PFSK-1 (cell line): ENCODE results near the gene KRTAP19-2.

ENCODE experiments used
- FOXP2 ChIP-seq: optimal IDR thresholded peaks from 2 replicates; pipeline ENCODE3; 2011; ENCODE audit warnings: borderline replicate concordance, control low read depth, inconsistent platforms; ENCODE audit not compliant: insufficient read depth; ENCODE audit errors: extremely low read length, extremely low read depth
- POLR2AphosphoS5 ChIP-seq: IDR thresholded peaks from 2 replicates; pipeline ENCODE4 v1.6.1; 2012; ENCODE audit warnings: low read depth, mild to moderate bottlenecking, control low read depth, low read length, moderate library complexity
- REST ChIP-seq, 2 experiments: IDR thresholded peaks; 2 replicates each; pipeline versions ENCODE4 v1.6.1 to v1.8.0; 2011 to 2012; ENCODE audit warnings: low read depth in 2 of 2, low read length in 2 of 2, control low read depth in 1 of 2, inconsistent platforms in 1 of 2, mild to moderate bottlenecking in 1 of 2, moderate library complexity in 1 of 2; ENCODE audit not compliant: insufficient read depth in 1 of 2
- SIN3A ChIP-seq: IDR thresholded peaks from 2 replicates; pipeline ENCODE4 v1.6.1; 2012; ENCODE audit warnings: mild to moderate bottlenecking, low read length, moderate library complexity, borderline replicate concordance; ENCODE audit not compliant: insufficient read depth
- TAF1 ChIP-seq: IDR thresholded peaks from 2 replicates; pipeline ENCODE4 v1.6.1; 2012; ENCODE audit warnings: low read length, control low read depth, borderline replicate concordance; ENCODE audit not compliant: insufficient read depth

GRCh38 chr21:30448514-30448913, 38.7 kb downstream of the KRTAP19-2 start:
- TF ChIP-seq POLR2AphosphoS5 (no peak), REST (IDR thresholded peaks at IDR 0.05; ENCODE audit: insufficient read depth in 1 of 2, low read depth in 2 of 2, low read length in 2 of 2) (no peak), TAF1 (no peak), SIN3A (no peak), FOXP2 (no peak)
